NCI-H1092 (cell line): ENCODE results near the gene HDHD3.

ENCODE experiments used
- DNase-seq: peaks from one replicate; lab custom pipeline; 2025; lab: John Stamatoyannopoulos, UW

Gene HDHD3

GRCh38 chr9:113328045-113328782 is 48.6 kb downstream of the HDHD3 start:
- DNase-seq: no peak

GRCh38 chr9:113326230-113326629 is 50.6 kb downstream of the HDHD3 start:
- no peak for DNase-seq
